AG20443 (cell line): ENCODE data around the gene ZNF519.
"Not testable (repeated sequence)": the region's sequence is repeated elsewhere in the genome, so short reads cannot be mapped to it uniquely, and the experiment has no call there.

ENCODE experiments used
- DNase-seq: peaks from one replicate; pipeline ENCODE4 v3.0.0; 2012; ENCODE audit warnings: low spot score, mixed read lengths

ZNF519 gene

GRCh38 chr18:14147935-14148865 lies 16.0 kb upstream of the ZNF519 start:
- not testable (repeated sequence) for DNase-seq

GRCh38 chr18:14146771-14147170 lies 14.5 kb upstream of the ZNF519 start:
- not testable (repeated sequence) for DNase-seq

GRCh38 chr18:14145581-14146338 lies 13.5 kb upstream of the ZNF519 start:
- not testable (repeated sequence) for DNase-seq

- not testable (repeated sequence) for DNase-seq
Measured at GRCh38 chr18:14145021-14145420, 12.8 kb upstream of the ZNF519 start.

- no peak for DNase-seq
Measured at GRCh38 chr18:14144628-14144895, 12.3 kb upstream of the ZNF519 start.

- DNase-seq = not testable (repeated sequence)
Measured at GRCh38 chr18:14143871-14144627, 11.8 kb upstream of the ZNF519 start.

GRCh38 chr18:14143396-14143795 lies 11.2 kb upstream of the ZNF519 start:
- DNase-seq = not testable (repeated sequence)

- not testable (repeated sequence) for DNase-seq
Measured at GRCh38 chr18:14142177-14142576, 9.9 kb upstream of the ZNF519 start.

GRCh38 chr18:14139583-14139982 lies 7.3 kb upstream of the ZNF519 start:
- not testable (repeated sequence) for DNase-seq

GRCh38 chr18:14137971-14138370 lies 5.7 kb upstream of the ZNF519 start:
- not testable (repeated sequence) for DNase-seq

GRCh38 chr18:14131696-14132270 lies 452 bp downstream of the ZNF519 start:
- not testable (repeated sequence) for DNase-seq

- not testable (repeated sequence) for DNase-seq
Measured at GRCh38 chr18:14130804-14131203, 1.4 kb downstream of the ZNF519 start.

- DNase-seq = no peak
Measured at GRCh38 chr18:14124689-14125088, 7.5 kb downstream of the ZNF519 start.

GRCh38 chr18:14122097-14122496 lies 10.1 kb downstream of the ZNF519 start:
- no peak for DNase-seq

GRCh38 chr18:14120926-14121325 lies 11.3 kb downstream of the ZNF519 start:
- no peak for DNase-seq

- no peak for DNase-seq
Measured at GRCh38 chr18:14117606-14118005, 14.6 kb downstream of the ZNF519 start.

GRCh38 chr18:14106906-14107305 lies 25.3 kb downstream of the ZNF519 start:
- DNase-seq = no peak

- no peak for DNase-seq
Measured at GRCh38 chr18:14104906-14105748, 27.1 kb downstream of the ZNF519 start.

- DNase-seq = no peak
Measured at GRCh38 chr18:14104201-14104600, 28.0 kb downstream of the ZNF519 start.

GRCh38 chr18:14100503-14101286 lies 31.5 kb downstream of the ZNF519 start:
- DNase-seq = no peak
